PC-9 (cell line): ENCODE measurements around the gene TMEM51.

Source experiments
- EZH2 ChIP-seq: fragments of 200-600 bp; sonication (generic); IDR thresholded peaks from 2 replicates; pipeline ENCODE4 v1.8.0; 2017; ENCODE audit warnings: antibody characterized with exemption, low read depth
- TF ChIP-seq, protein P1 (sequence below): fragments of 200-600 bp; sonication (generic); conservative IDR thresholded peaks from 2 replicates; pipeline ENCODE4 v1.6.1; 2017; ENCODE audit warnings: mixed run types, antibody characterized with exemption, mild to moderate bottlenecking, moderate library complexity

DNA sequence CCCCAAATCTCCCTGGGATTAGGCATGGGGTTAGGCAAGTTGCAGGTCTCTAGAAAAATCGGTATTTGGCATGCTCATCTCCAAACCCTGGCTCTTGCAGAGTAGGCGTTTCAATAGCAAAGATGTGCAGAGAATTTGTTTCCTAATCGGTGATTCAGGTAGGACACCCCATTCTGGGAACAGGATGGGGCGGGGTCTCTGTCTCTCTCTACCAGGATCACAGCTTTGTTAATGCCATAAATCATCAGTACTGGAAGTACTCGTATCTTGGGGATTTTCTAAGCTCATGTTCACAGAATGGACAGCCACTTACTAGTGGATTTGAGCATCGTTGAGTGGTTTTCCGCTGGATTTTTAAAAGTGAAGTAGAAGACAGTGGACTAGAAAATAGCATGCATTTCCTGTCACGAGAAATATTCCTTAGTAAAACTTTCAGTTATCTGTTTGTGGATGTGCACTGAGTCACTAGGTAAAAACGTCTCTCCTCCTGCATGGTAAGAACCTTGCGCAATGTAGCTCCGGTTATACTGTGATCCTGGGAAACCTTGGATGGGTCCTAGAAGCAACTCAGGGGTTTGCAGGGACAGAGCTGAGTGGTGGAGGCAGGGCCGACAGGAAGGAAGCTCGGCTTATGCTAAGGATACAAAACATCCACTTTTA lies 5.1 kb downstream of the TMEM51 start:
- TF ChIP-seq, protein P1, sequence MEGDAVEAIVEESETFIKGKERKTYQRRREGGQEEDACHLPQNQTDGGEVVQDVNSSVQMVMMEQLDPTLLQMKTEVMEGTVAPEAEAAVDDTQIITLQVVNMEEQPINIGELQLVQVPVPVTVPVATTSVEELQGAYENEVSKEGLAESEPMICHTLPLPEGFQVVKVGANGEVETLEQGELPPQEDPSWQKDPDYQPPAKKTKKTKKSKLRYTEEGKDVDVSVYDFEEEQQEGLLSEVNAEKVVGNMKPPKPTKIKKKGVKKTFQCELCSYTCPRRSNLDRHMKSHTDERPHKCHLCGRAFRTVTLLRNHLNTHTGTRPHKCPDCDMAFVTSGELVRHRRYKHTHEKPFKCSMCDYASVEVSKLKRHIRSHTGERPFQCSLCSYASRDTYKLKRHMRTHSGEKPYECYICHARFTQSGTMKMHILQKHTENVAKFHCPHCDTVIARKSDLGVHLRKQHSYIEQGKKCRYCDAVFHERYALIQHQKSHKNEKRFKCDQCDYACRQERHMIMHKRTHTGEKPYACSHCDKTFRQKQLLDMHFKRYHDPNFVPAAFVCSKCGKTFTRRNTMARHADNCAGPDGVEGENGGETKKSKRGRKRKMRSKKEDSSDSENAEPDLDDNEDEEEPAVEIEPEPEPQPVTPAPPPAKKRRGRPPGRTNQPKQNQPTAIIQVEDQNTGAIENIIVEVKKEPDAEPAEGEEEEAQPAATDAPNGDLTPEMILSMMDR: no peak
- TF ChIP-seq EZH2: no peak
